GM12875 (cell line): ENCODE results near the gene EFR3B.

Experiments used
- H3K4me3 ChIP-seq: one replicate; pipeline ENCODE4 v1.5.1; 2011; ENCODE audit warnings: low read depth, low read length, control low read depth
- CTCF ChIP-seq: IDR thresholded peaks from 2 replicates; pipeline ENCODE4 v1.5.1; 2011; ENCODE audit warnings: low read depth, mild to moderate bottlenecking, control low read depth, inconsistent platforms, low read length, moderate library complexity, borderline replicate concordance; ENCODE audit not compliant: insufficient read depth

EFR3B gene

DNA sequence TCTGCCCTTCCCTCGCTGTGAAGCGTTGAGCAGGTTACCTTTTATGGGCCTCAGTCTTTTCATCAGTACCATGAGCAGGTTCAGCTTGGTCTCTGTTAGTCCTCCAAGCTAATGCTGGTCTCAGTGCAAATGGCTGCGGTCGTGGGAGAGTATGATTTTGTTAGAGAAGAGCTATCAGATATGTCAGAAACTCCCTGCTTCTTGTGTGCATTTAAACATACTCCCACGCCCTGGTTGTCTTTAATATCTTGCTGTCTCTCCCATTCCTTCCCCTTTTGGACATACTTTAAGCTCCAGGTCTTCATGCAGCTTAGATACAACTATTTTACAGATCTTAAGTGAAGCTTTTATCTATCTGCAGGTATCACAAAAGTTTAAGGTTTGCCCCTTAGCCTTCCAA, 62.9 kb downstream of the EFR3B start:
- TF ChIP-seq CTCF = no peak
- H3K4me3 ChIP-seq = no peak overlapping the region

DNA sequence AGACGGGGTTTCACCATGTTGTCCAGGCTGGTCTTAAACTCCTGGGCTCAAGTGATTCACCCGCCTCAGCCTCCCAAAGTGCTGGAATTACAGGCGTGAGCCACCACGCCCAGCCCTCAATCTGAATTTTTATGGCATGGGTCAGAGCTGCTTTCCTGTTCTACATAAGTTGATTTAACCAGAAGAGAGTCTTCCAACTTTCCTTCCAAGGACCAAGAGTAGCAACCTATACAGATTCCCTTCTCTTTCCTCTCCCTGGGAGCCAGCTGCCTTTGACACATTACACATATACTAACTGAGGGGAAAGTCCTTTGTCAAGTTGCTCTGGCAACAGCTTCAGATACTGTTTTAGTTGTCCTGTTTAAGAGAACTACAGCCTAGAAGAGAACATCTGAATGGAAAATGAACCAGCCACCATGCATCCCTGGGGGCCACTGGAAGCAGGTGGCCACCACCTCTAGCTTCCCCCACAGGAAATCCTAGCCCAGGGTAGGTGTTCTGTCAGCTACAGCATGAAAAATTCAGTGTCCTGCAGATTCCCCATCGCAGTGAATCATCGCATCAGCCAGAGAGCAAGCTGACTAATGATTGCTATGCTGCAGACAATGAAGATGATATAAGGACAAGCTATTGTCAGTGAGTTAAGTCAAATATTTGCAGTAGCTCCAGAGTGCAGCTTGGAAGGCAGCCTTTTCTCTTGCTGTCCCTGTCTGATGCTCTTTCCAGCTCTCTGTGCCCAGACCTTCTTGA, 63.6 kb downstream of the EFR3B start:
- H3K4me3 ChIP-seq = no peak overlapping the region
- TF ChIP-seq CTCF = no peak

- H3K4me3 ChIP-seq = no peak overlapping the region
- TF ChIP-seq CTCF = no peak
These were observed 67.9 kb downstream of the EFR3B start for GRCh38 chr2:25109822-25110221.

GRCh38 chr2:25112113-25112512, 70.2 kb downstream of the EFR3B start:
- no peak overlapping the region for H3K4me3 ChIP-seq
- TF ChIP-seq CTCF = no peak

- no peak overlapping the region for H3K4me3 ChIP-seq
- no peak for TF ChIP-seq CTCF
These were observed 73.5 kb downstream of the EFR3B start for GRCh38 chr2:25115249-25115883.

GRCh38 chr2:25115902-25116301, 74.0 kb downstream of the EFR3B start:
- TF ChIP-seq CTCF = no peak
- no peak overlapping the region for H3K4me3 ChIP-seq

DNA sequence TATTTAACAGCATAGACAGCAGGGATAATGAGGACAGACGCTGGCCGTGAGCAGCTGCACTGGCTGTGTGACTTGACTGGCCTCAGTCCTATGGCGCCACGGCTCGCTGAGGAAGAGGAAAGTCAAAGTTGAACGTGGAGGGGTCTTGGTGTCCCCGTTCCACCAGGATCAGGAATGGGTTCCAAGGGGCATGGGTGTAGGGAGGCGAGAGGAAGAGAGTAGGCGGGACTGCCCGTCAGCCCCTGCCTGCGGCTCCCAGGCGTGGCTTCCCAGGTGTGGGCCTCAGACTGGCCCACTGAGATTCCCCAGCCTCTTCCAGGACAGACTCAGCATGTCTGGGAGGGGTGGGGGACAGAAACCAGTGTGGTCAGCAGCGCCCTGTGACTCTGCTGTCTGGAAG, 75.1 kb downstream of the EFR3B start:
- no peak for TF ChIP-seq CTCF
- H3K4me3 ChIP-seq = no peak overlapping the region
